GM12891 (cell line): ENCODE measurements around the gene TTC27.

Experiments
- POLR2A ChIP-seq: IDR thresholded peaks from 2 replicates; pipeline ENCODE4 v1.6.1; 2011; ENCODE audit warnings: low read depth, low read length, control low read depth
- POLR2AphosphoS5 ChIP-seq: IDR thresholded peaks from 2 replicates; pipeline ENCODE4 v1.6.1; 2011; ENCODE audit warnings: low read depth, low read length, control low read depth
- TAF1 ChIP-seq: IDR thresholded peaks from 2 replicates; pipeline ENCODE4 v1.6.1; 2011; ENCODE audit warnings: low read depth, low read length, control low read depth

DNA sequence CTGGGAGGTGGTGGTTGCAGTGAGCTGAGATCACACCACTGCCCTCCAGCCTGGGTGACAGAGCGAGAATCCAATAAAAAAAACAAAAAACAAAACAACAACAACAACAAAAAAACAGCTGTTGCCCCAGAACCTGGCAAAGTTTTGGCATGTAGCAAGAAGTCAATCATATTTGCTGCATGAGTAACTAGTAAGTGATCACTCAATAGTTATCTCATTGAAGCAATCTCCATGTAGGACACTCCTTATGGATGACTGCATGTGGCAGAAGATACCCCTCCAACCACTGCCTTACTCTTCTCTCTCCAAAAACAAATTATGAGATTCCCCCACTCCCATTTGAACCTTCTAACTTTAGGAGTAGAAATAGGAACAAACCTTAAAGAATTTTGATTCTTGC lies 113.7 kb downstream of the TTC27 start:
- no peak for TF ChIP-seq POLR2A
- no peak for TF ChIP-seq POLR2AphosphoS5
- no peak for TF ChIP-seq TAF1
